DOHH2 (cell line): ENCODE results near the gene TBX21.

Source experiments
- EZH2phosphoT487 ChIP-seq: fragments of 200-600 bp; sonication (generic); IDR thresholded peaks from 2 replicates; pipeline ENCODE4 v1.6.1; 2017; ENCODE audit warnings: borderline replicate concordance, mild to moderate bottlenecking, antibody characterized with exemption, low read length, moderate library complexity, mixed read lengths
- TF ChIP-seq, protein P1 (sequence below): fragments of 200-600 bp; sonication (generic); IDR thresholded peaks from one replicate; pipeline ENCODE4 v1.5.1; 2014; ENCODE audit warnings: antibody characterized with exemption, mild to moderate bottlenecking, low read depth, low read length; ENCODE audit not compliant: poor library complexity, severe bottlenecking

DNA sequence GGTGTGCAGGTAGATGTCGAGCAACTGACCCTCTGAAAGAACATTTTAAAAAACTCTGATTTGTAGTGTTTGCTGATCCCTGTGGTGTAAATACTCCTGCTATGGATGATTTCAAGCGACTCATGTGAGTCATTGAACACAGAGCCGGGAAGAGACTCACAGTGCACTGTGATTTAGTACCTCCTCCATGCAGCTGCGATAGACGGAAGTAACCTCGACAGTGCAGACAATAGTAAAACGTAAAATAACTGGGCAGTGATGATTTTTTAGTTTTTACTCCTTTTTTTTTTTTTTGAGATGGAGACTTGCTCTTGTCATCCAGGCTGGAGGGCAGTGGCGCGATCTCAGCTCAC is 8.7 kb downstream of the TBX21 start:
- TF ChIP-seq, protein P1, sequence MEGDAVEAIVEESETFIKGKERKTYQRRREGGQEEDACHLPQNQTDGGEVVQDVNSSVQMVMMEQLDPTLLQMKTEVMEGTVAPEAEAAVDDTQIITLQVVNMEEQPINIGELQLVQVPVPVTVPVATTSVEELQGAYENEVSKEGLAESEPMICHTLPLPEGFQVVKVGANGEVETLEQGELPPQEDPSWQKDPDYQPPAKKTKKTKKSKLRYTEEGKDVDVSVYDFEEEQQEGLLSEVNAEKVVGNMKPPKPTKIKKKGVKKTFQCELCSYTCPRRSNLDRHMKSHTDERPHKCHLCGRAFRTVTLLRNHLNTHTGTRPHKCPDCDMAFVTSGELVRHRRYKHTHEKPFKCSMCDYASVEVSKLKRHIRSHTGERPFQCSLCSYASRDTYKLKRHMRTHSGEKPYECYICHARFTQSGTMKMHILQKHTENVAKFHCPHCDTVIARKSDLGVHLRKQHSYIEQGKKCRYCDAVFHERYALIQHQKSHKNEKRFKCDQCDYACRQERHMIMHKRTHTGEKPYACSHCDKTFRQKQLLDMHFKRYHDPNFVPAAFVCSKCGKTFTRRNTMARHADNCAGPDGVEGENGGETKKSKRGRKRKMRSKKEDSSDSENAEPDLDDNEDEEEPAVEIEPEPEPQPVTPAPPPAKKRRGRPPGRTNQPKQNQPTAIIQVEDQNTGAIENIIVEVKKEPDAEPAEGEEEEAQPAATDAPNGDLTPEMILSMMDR, result no peak
- no peak for TF ChIP-seq EZH2phosphoT487
